Right kidney (tissue), 1 donor: ENCODE data around the gene NCS1.

Source experiments
- DNase-seq: peaks from one replicate; pipeline ENCODE4 v3.0.0-alpha.2; 2016

NCS1 gene

GRCh38 chr9:130145658-130146057, 26.5 kb upstream of the NCS1 start:
- no peak for DNase-seq

GRCh38 chr9:130147198-130147597, 25.0 kb upstream of the NCS1 start:
- DNase-seq, result no peak

- no peak for DNase-seq
Measured at GRCh38 chr9:130147910-130148309, 24.3 kb upstream of the NCS1 start.

GRCh38 chr9:130149031-130149430, 23.2 kb upstream of the NCS1 start:
- DNase-seq, result no peak

- no peak for DNase-seq
Measured at GRCh38 chr9:130149654-130150286, 22.4 kb upstream of the NCS1 start.

GRCh38 chr9:130150779-130151382, 21.3 kb upstream of the NCS1 start:
- no peak for DNase-seq

GRCh38 chr9:130154816-130155215, 17.4 kb upstream of the NCS1 start:
- DNase-seq, result no peak

- DNase-seq, result no peak
Measured at GRCh38 chr9:130155647-130156046, 16.6 kb upstream of the NCS1 start.

GRCh38 chr9:130156672-130157071, 15.5 kb upstream of the NCS1 start:
- no peak for DNase-seq

- no peak for DNase-seq
Measured at GRCh38 chr9:130157079-130157478, 15.1 kb upstream of the NCS1 start.

- no peak for DNase-seq
Measured at GRCh38 chr9:130158001-130158400, 14.2 kb upstream of the NCS1 start.

GRCh38 chr9:130159057-130159456, 13.1 kb upstream of the NCS1 start:
- no peak for DNase-seq

- DNase-seq, result no peak
Measured at GRCh38 chr9:130159915-130160670, 12.1 kb upstream of the NCS1 start.

GRCh38 chr9:130160862-130161470, 11.2 kb upstream of the NCS1 start:
- DNase-seq, result no peak

GRCh38 chr9:130165579-130165978, 6.6 kb upstream of the NCS1 start:
- DNase-seq, result no peak

GRCh38 chr9:130166399-130166798, 5.8 kb upstream of the NCS1 start:
- no peak for DNase-seq

GRCh38 chr9:130167927-130168326, 4.3 kb upstream of the NCS1 start:
- no peak for DNase-seq

GRCh38 chr9:130171226-130172148, 717 bp upstream of the NCS1 start:
- DNase-seq, result peak; percentile 70

- DNase-seq, result peak; percentile 68
Measured at GRCh38 chr9:130172858-130173665, 858 bp downstream of the NCS1 start.

- no peak for DNase-seq
Measured at GRCh38 chr9:130173666-130173983, 1.4 kb downstream of the NCS1 start.

GRCh38 chr9:130174025-130174424, 1.8 kb downstream of the NCS1 start:
- no peak for DNase-seq
